ENCODE data around the gene YAP1.
A peak's percentile ranks its signal among the peaks of the same experiment; 100 is the strongest.

YAP1 gene

GRCh38 chr11:102269927-102270326 is 159.7 kb downstream of the YAP1 start:
- DNase-seq, result no peak

- DNase-seq, result no peak
Observed at GRCh38 chr11:102272047-102272824, 162.0 kb downstream of the YAP1 start.

GRCh38 chr11:102274628-102275027 is 164.4 kb downstream of the YAP1 start:
- DNase-seq, result no peak

- peak in 6 of 58 donors; percentile 6 to 35 (median 18) for DNase-seq
Observed at GRCh38 chr11:102276362-102276761, 166.1 kb downstream of the YAP1 start.

GRCh38 chr11:102276783-102277182 is 166.5 kb downstream of the YAP1 start:
- no peak for DNase-seq

- no peak for DNase-seq
Observed at GRCh38 chr11:102279641-102280170, 169.5 kb downstream of the YAP1 start.

GRCh38 chr11:102280245-102280833 is 170.1 kb downstream of the YAP1 start:
- no peak for DNase-seq

All from anterior cingulate cortex (tissue), 58 donors.